Measurements from ENCODE around the gene AEBP2. TPM values are rescaled to one million over a fixed set of nuclear protein-coding genes. Genes with fewer than 3 reads are reported as not detected.
A peak's percentile ranks its signal among the peaks of the same experiment; 100 is the strongest.

The AEBP2 gene
- total and polyA plus RNA-seq, 2 donors (not counting 3 experiments of a cell fraction or from before 2014, with no cell fraction given): 8.8 to 42.2 TPM

DNA sequence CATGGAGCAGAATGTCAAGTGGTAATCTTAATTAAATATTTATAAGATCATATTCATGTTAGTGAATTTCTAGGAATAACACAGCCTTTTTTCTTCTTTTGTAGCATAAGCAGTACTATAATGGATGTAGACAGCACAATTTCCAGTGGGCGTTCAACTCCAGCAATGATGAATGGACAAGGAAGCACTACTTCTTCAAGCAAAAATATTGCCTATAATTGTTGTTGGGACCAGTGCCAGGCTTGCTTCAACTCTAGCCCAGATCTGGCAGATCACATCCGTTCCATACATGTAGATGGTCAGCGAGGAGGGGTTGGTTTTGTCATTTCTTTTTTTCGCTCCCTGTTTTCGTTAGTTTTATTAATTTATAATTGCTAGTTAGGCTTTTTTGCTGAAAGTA is 23.1 kb downstream of the AEBP2 start:
- no peak for TF ChIP-seq FOS (IDR thresholded peaks at IDR 0.05; ENCODE audit: borderline replicate concordance, insufficient read depth, low read length)
- TF ChIP-seq MYC (IDR thresholded peaks at IDR 0.05; ENCODE audit: low read depth, low read length): no peak
- no peak for TF ChIP-seq POLR2AphosphoS5 (IDR thresholded peaks at IDR 0.05; ENCODE audit: insufficient read depth, low read depth, low read length)
- TF ChIP-seq, protein P1, sequence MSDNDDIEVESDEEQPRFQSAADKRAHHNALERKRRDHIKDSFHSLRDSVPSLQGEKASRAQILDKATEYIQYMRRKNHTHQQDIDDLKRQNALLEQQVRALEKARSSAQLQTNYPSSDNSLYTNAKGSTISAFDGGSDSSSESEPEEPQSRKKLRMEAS (IDR thresholded peaks at IDR 0.05; ENCODE audit: insufficient read depth, insufficient read length): no peak
- H3K36me3 ChIP-seq (ENCODE audit: control insufficient read depth in 2 of 2, extremely low read depth in 1 of 2, insufficient read depth in 2 of 2, low read length in 2 of 2): peaks cover 3 to 6% of the 10 kb centered on the region in 2 experiments
- ChIA-PET CTCF (no interaction called here), POLR2A (no interaction called here)
- no peak overlapping the region for H3K4me3 ChIP-seq (replicated peaks in 1 of 3; ENCODE audit: insufficient read depth in 1 of 3, low read depth in 1 of 3, low read length in 3 of 3)
- H2AFZ ChIP-seq (ENCODE audit: low read depth, low read length): no peak overlapping the region
- no peak overlapping the region for H3K4me2 ChIP-seq (ENCODE audit: insufficient read depth, low read length)
- no peaks in the 10 kb centered on the region for H4K20me1 ChIP-seq (replicated peaks; ENCODE audit: control insufficient read depth, extremely low read depth, insufficient read depth, low read length)
- peaks cover 4% of the 10 kb centered on the region for H3K4me1 ChIP-seq (ENCODE audit: control insufficient read depth, extremely low read depth, insufficient read depth, low read length)
- H3K9ac ChIP-seq (replicated peaks; ENCODE audit: extremely low read depth, insufficient read depth, low read length): no peak overlapping the region
- H3K9me1 ChIP-seq (replicated peaks; ENCODE audit: control insufficient read depth, extremely low read depth, insufficient read depth, low read length): no peaks in the 10 kb centered on the region
- intact Hi-C loops (cut with micrococcal nuclease): no loop called here
- dilution Hi-C loops (cut with MboI; ENCODE audit: extremely low pct_ligation_motif_present, low sequenced_read_pairs): no loop called here
- no peaks in the 10 kb centered on the region for H3K27me3 ChIP-seq (ENCODE audit: control insufficient read depth in 2 of 2, insufficient read depth in 2 of 2, low read length in 2 of 2)
- no peaks in the 10 kb centered on the region for H3K9me3 ChIP-seq (replicated peaks; ENCODE audit: control insufficient read depth, insufficient read depth, low read length)
- H3K79me2 ChIP-seq (ENCODE audit: control insufficient read depth, insufficient read depth, low read length): peaks cover 61% of the 10 kb centered on the region
- no peak for FAIRE-seq
- no peak overlapping the region for H3K27ac ChIP-seq (ENCODE audit: insufficient read depth, low read depth, low read length)
- peak; percentile 56 for DNase-seq (ENCODE audit: low read depth, low spot score)
- BruUV-seq (replicated peaks): no TSS peak

DNA sequence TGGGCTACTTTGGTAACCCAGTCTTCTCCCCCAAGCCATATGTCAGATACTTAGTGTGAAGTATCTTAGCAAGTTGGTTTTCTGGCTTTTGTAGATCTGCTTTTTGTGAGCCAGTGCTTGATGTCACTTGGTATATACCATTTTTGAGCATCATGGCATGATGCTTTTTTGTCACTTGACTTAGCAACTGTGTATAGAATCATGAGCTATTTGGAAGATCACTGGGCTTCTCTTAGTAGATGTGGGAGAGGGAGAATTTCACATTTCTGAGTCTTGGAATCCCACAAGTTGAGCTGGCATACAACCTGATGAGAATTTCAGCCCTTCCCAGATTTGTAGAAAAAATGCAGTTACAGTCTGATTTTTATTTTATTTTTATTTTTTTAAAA is 24.9 kb downstream of the AEBP2 start:
- FAIRE-seq (no peak), DNase-seq (ENCODE audit: low read depth, low spot score) (no peak)
- Histone ChIP-seq H3K4me1 (ENCODE audit: control insufficient read depth, extremely low read depth, insufficient read depth, low read length) (peaks cover 4% of the 10 kb centered on the region), H3K9ac (replicated peaks; ENCODE audit: extremely low read depth, insufficient read depth, low read length) (no peak overlapping the region), H3K79me2 (ENCODE audit: control insufficient read depth, insufficient read depth, low read length) (peaks cover 51% of the 10 kb centered on the region), H2AFZ (ENCODE audit: low read depth, low read length) (no peak overlapping the region), H3K4me3 (replicated peaks in 1 of 3; ENCODE audit: insufficient read depth in 1 of 3, low read depth in 1 of 3, low read length in 3 of 3) (no peak overlapping the region), H3K9me3 (replicated peaks; ENCODE audit: control insufficient read depth, insufficient read depth, low read length) (no peaks in the 10 kb centered on the region), H3K27ac (ENCODE audit: insufficient read depth, low read depth, low read length) (no peak overlapping the region), H3K9me1 (replicated peaks; ENCODE audit: control insufficient read depth, extremely low read depth, insufficient read depth, low read length) (no peaks in the 10 kb centered on the region), H3K36me3 (ENCODE audit: control insufficient read depth in 2 of 2, extremely low read depth in 1 of 2, insufficient read depth in 2 of 2, low read length in 2 of 2) (peaks cover 3 to 6% of the 10 kb centered on the region in 2 experiments), H3K4me2 (ENCODE audit: insufficient read depth, low read length) (no peak overlapping the region), H4K20me1 (replicated peaks; ENCODE audit: control insufficient read depth, extremely low read depth, insufficient read depth, low read length) (no peaks in the 10 kb centered on the region), H3K27me3 (ENCODE audit: control insufficient read depth in 2 of 2, insufficient read depth in 2 of 2, low read length in 2 of 2) (no peaks in the 10 kb centered on the region)
- CTCF ChIA-PET: interaction anchor here (1.1 kb wide), 1 partner anchor 9 kb away, joined by 3 read pairs; no protein-coding TSS in a partner anchor
- no TSS peak for BruUV-seq (replicated peaks)
- intact Hi-C loops (cut with micrococcal nuclease) (no loop called here), dilution Hi-C loops (cut with MboI; ENCODE audit: extremely low pct_ligation_motif_present, low sequenced_read_pairs) (no loop called here)
- TF ChIP-seq POLR2AphosphoS5 (IDR thresholded peaks at IDR 0.05; ENCODE audit: insufficient read depth, low read depth, low read length) (no peak), JUN (IDR thresholded peaks at IDR 0.05; ENCODE audit: borderline replicate concordance, insufficient read depth, insufficient read length, low read depth) (no peak), EZH2 (IDR thresholded peaks at IDR 0.05; ENCODE audit: borderline replicate concordance, low read depth, low read length, severe bottlenecking) (no peak), GATA2 (IDR thresholded peaks at IDR 0.05; ENCODE audit: insufficient read depth, insufficient read length, low read depth, low read length) (no peak), POLR2A (IDR thresholded peaks at IDR 0.05; ENCODE audit: low read depth, low read length) (no peak), CTCF (IDR thresholded peaks at IDR 0.05; ENCODE audit: extremely low read depth in 1 of 2, insufficient read depth in 1 of 2, low read depth in 1 of 2, low read length in 2 of 2) (no peak), MYC (IDR thresholded peaks at IDR 0.05; ENCODE audit: low read depth, low read length) (no peak)
- POLR2A ChIA-PET: no interaction called here

Measured in endothelial cell of umbilical vein (primary cell).